Measurements from ENCODE around the gene IRF5. TPM values are rescaled to one million over a fixed set of nuclear protein-coding genes. Genes with fewer than 3 reads are reported as not detected.

The IRF5 gene
- total RNA-seq, 1 experiment from 2014 or later = 1.2 TPM

- no peak overlapping the region for H3K4me3 Mint-ChIP-seq (ENCODE audit: unreplicated experiment)
- H3K27ac Mint-ChIP-seq (ENCODE audit: unreplicated experiment) = no peak overlapping the region
Measured at GRCh38 chr7:128916643-128916915, 21.1 kb upstream of the IRF5 start.

GRCh38 chr7:128917122-128917521 lies 20.6 kb upstream of the IRF5 start:
- POLR2A ChIA-PET = no interaction called here
- Histone ChIP-seq H3K4me1 (no peaks in the 10 kb centered on the region), H3K27me3 (replicated peaks; ENCODE audit: control insufficient read depth, insufficient read depth, low read length) (no peaks in the 10 kb centered on the region; the same call in 1 of the 2 replicates), H3K36me3 (ENCODE audit: control insufficient read depth, insufficient read depth, low read length) (no peaks in the 10 kb centered on the region), H3K4me3 (ENCODE audit: low read depth, low read length) (no peak overlapping the region), H3K9me3 (no peaks in the 10 kb centered on the region)
- peak in 1 of 2 experiments; percentile 34 for DNase-seq
- H3K36me3 Mint-ChIP-seq (ENCODE audit: insufficient read depth, unreplicated experiment) = no peaks in the 10 kb centered on the region
- H3K4me3 Mint-ChIP-seq (ENCODE audit: unreplicated experiment) = no peak overlapping the region
- H3K9me3 Mint-ChIP-seq (ENCODE audit: unreplicated experiment) = no peaks in the 10 kb centered on the region
- H3K27ac Mint-ChIP-seq (ENCODE audit: unreplicated experiment) = no peak overlapping the region
- peaks cover 12% of the 10 kb centered on the region for H3K27me3 Mint-ChIP-seq (ENCODE audit: insufficient read depth, unreplicated experiment)
- peaks cover 7% of the 10 kb centered on the region for H3K4me1 Mint-ChIP-seq (ENCODE audit: low read depth, unreplicated experiment)
- BruUV-seq (replicated peaks) = no TSS peak
- intact Hi-C loops (cut with micrococcal nuclease; ENCODE audit: unreplicated experiment) = no loop called here
- TF ChIP-seq CTCF (IDR thresholded peaks at IDR 0.05; ENCODE audit: insufficient read depth in 1 of 2, low read depth in 1 of 2, low read length in 1 of 2, severe bottlenecking in 1 of 2, unreplicated experiment in 1 of 2) = no peak
- CTCF ChIA-PET = no interaction called here

More at GRCh38 chr7:128916643-128916915, 21.1 kb upstream of the IRF5 start:
- H3K36me3 ChIP-seq (ENCODE audit: control insufficient read depth, insufficient read depth, low read length) = no peaks in the 10 kb centered on the region
- intact Hi-C loops (cut with micrococcal nuclease; ENCODE audit: unreplicated experiment) = no loop called here
- Mint-ChIP-seq H3K4me1 (ENCODE audit: low read depth, unreplicated experiment) (peaks cover 7% of the 10 kb centered on the region), H3K9me3 (ENCODE audit: unreplicated experiment) (no peaks in the 10 kb centered on the region), H3K36me3 (ENCODE audit: insufficient read depth, unreplicated experiment) (no peaks in the 10 kb centered on the region), H3K27me3 (ENCODE audit: insufficient read depth, unreplicated experiment) (peaks cover 11% of the 10 kb centered on the region)
- no peak for DNase-seq
- H3K9me3 ChIP-seq = no peaks in the 10 kb centered on the region
- H3K4me3 ChIP-seq (ENCODE audit: low read depth, low read length) = no peak overlapping the region
- no peaks in the 10 kb centered on the region for H3K4me1 ChIP-seq
- no TSS peak for BruUV-seq (replicated peaks)
- CTCF ChIA-PET = interaction anchor here (0.5 kb wide), 1 partner anchor 198 kb away, joined by 3 read pairs; no protein-coding TSS in a partner anchor
- POLR2A ChIA-PET = no interaction called here
- H3K27me3 ChIP-seq (replicated peaks; ENCODE audit: control insufficient read depth, insufficient read depth, low read length) = no peaks in the 10 kb centered on the region; the same call in 1 of the 2 replicates
- no peak for TF ChIP-seq CTCF (IDR thresholded peaks at IDR 0.05; ENCODE audit: insufficient read depth in 1 of 2, low read depth in 1 of 2, low read length in 1 of 2, severe bottlenecking in 1 of 2, unreplicated experiment in 1 of 2)

GRCh38 chr7:128918016-128918665 lies 19.6 kb upstream of the IRF5 start:
- no peak overlapping the region for H3K27ac Mint-ChIP-seq (ENCODE audit: unreplicated experiment)
- H3K27me3 Mint-ChIP-seq (ENCODE audit: insufficient read depth, unreplicated experiment) = peaks cover 14% of the 10 kb centered on the region
- Histone ChIP-seq H3K9me3 (no peaks in the 10 kb centered on the region), H3K4me3 (ENCODE audit: low read depth, low read length) (no peak overlapping the region), H3K27me3 (replicated peaks; ENCODE audit: control insufficient read depth, insufficient read depth, low read length) (no peaks in the 10 kb centered on the region; the same call in 1 of the 2 replicates), H3K4me1 (no peaks in the 10 kb centered on the region), H3K36me3 (ENCODE audit: control insufficient read depth, insufficient read depth, low read length) (no peaks in the 10 kb centered on the region)
- CTCF ChIA-PET = no interaction called here
- peaks cover 7% of the 10 kb centered on the region for H3K4me1 Mint-ChIP-seq (ENCODE audit: low read depth, unreplicated experiment)
- no peaks in the 10 kb centered on the region for H3K9me3 Mint-ChIP-seq (ENCODE audit: unreplicated experiment)
- peak in 1 of 2 experiments; percentile 11 for DNase-seq
- POLR2A ChIA-PET = no interaction called here
- H3K36me3 Mint-ChIP-seq (ENCODE audit: insufficient read depth, unreplicated experiment) = no peaks in the 10 kb centered on the region
- intact Hi-C loops (cut with micrococcal nuclease; ENCODE audit: unreplicated experiment) = no loop called here
- H3K4me3 Mint-ChIP-seq (ENCODE audit: unreplicated experiment) = no peak overlapping the region
- TF ChIP-seq CTCF (IDR thresholded peaks at IDR 0.05; ENCODE audit: insufficient read depth in 1 of 2, low read depth in 1 of 2, low read length in 1 of 2, severe bottlenecking in 1 of 2, unreplicated experiment in 1 of 2) = no peak
- no TSS peak for BruUV-seq (replicated peaks)

Measured in Caco-2 (cell line).